Sigmoid colon (tissue), 7 donors: ENCODE data around the gene NOL9. TPM values are rescaled to one million over a fixed set of nuclear protein-coding genes. Genes with fewer than 3 reads are reported as not detected.

ENCODE experiments used
- DNase-seq: peaks from one replicate; pipeline ENCODE4 v3.0.0-alpha.2; 2019
- H3K27ac ChIP-seq, 4 donors: fragments of 200-600 bp; sonication (generic); one replicate each; pipeline ENCODE4 v1.5.1; 2016 to 2019; ENCODE audit warnings: mild to moderate bottlenecking in 1 of 4
- H3K27me3 ChIP-seq, 3 donors: fragments of 200-600 bp; sonication (generic); one replicate each; pipeline ENCODE4 v1.5.1; 2019; ENCODE audit warnings: mild to moderate bottlenecking in 1 of 3
- H3K36me3 ChIP-seq, 4 donors: fragments of 200-600 bp; sonication (generic); one replicate each; pipeline ENCODE4 v1.5.1; 2016 to 2019
- H3K4me1 ChIP-seq, 4 donors: fragments of 200-600 bp; sonication (generic); one replicate each; pipeline ENCODE4 v1.5.1; 2017 to 2019
- H3K4me3 ChIP-seq, 4 donors: fragments of 200-600 bp; sonication (generic); one replicate each; pipeline ENCODE4 v1.5.1; 2017 to 2019; ENCODE audit warnings: mild to moderate bottlenecking in 2 of 4, moderate library complexity in 1 of 4
- H3K9me3 ChIP-seq, 4 donors: fragments of 200-600 bp in 3 of 4; sonication (generic) in 3 of 4; one replicate each; pipeline versions ENCODE4 v1.5.1 to v1.6.1; 2013 to 2019
- EP300 ChIP-seq, 4 donors: sonication (generic); formaldehyde crosslinking; IDR thresholded peaks; one replicate each; pipeline ENCODE4 v1.6.1; 2017; ENCODE audit warnings: antibody characterized with exemption in 4 of 4
- POLR2A ChIP-seq, 2 donors: fragments of 450-650 bp; IDR thresholded peaks; one replicate each; pipeline ENCODE4 v1.6.1; 2016; ENCODE audit warnings: antibody characterized with exemption in 2 of 2, mild to moderate bottlenecking in 2 of 2, moderate library complexity in 2 of 2
- POLR2AphosphoS5 ChIP-seq, 4 donors: sonication (generic); formaldehyde crosslinking; IDR thresholded peaks; one replicate each; pipeline ENCODE4 v1.6.1; 2017; ENCODE audit warnings: antibody characterized with exemption in 4 of 4
- WGBS, 2 donors: extraction: QIAGEN DNeasy Blood & Tissue Kit; methylation state at CpG; one replicate each; pipeline ENCODE4 v1.1.7; 2013; 5-methylcytosine and 5-hydroxymethylcytosine counted together
- intact Hi-C: fragments of 100-400 bp; cut with DNase I; formaldehyde crosslinking; loops from one replicate; pipeline ENCODE4 v1.15.1; 2023
- polyA plus RNA-seq, 3 donors: library from polyadenylated mRNA; stranded (reverse); fragments of 200-250 nt; gene quantifications; one replicate each; pipeline ENCODE4 v1.2.3, GENCODE V29; 2013
- total RNA-seq, 4 donors: library from RNA; depleted of rRNA; stranded (reverse); fragments of >200 nt; gene quantifications; one replicate each; pipeline ENCODE4 v1.1.0, GENCODE V29; 2016
- TF ChIP-seq, protein P1 (sequence below), 4 experiments: fragments of 450-650 bp in 3 of 4; fragments of 200-600 bp in 1 of 4; IDR thresholded peaks; one replicate each; pipeline ENCODE4 v1.5.1; 2016 to 2019; ENCODE audit warnings: antibody characterized with exemption in 4 of 4, mild to moderate bottlenecking in 3 of 4, moderate library complexity in 2 of 4
- donor health status: healthy with polysubstance abuse.
- donor health status: Bipolar disorder and iron deficiency.
- donor health status: healthy.

NOL9 gene
- total and polyA plus RNA-seq, 7 donors: 1.2 to 29.6 (median 17.3) TPM

- Histone ChIP-seq H3K4me1 (peaks cover 0 to 5% (median 0%) of the 10 kb centered on the region in 4 donors), H3K4me3 (no peak overlapping the region), H3K9me3 (no peaks in the 10 kb centered on the region), H3K27ac (no peak overlapping the region), H3K36me3 (peaks cover 0 to 4% (median 0%) of the 10 kb centered on the region in 4 donors), H3K27me3 (no peaks in the 10 kb centered on the region)
- 86 to 87% methylated on average over 24 of the region's 24 CpGs for WGBS, 2 donors
- intact Hi-C loops: no loop called here
- no peak for DNase-seq
- TF ChIP-seq POLR2A (IDR thresholded peaks at IDR 0.05): no peak
- TF ChIP-seq POLR2AphosphoS5 (IDR thresholded peaks at IDR 0.05): no peak
- TF ChIP-seq, protein P1, sequence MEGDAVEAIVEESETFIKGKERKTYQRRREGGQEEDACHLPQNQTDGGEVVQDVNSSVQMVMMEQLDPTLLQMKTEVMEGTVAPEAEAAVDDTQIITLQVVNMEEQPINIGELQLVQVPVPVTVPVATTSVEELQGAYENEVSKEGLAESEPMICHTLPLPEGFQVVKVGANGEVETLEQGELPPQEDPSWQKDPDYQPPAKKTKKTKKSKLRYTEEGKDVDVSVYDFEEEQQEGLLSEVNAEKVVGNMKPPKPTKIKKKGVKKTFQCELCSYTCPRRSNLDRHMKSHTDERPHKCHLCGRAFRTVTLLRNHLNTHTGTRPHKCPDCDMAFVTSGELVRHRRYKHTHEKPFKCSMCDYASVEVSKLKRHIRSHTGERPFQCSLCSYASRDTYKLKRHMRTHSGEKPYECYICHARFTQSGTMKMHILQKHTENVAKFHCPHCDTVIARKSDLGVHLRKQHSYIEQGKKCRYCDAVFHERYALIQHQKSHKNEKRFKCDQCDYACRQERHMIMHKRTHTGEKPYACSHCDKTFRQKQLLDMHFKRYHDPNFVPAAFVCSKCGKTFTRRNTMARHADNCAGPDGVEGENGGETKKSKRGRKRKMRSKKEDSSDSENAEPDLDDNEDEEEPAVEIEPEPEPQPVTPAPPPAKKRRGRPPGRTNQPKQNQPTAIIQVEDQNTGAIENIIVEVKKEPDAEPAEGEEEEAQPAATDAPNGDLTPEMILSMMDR (IDR thresholded peaks at IDR 0.05): no peak
- TF ChIP-seq EP300 (IDR thresholded peaks at IDR 0.05): no peak
Observed at GRCh38 chr1:6477039-6477820, 77.1 kb downstream of the NOL9 start.

- peaks cover 0 to 5% (median 0%) of the 10 kb centered on the region in 4 donors for H3K36me3 ChIP-seq
- 22 to 75% methylated on average over 5 of the region's 5 CpGs for WGBS, 2 donors
- TF ChIP-seq POLR2A (IDR thresholded peaks at IDR 0.05) (no peak), EP300 (IDR thresholded peaks at IDR 0.05) (no peak), POLR2AphosphoS5 (IDR thresholded peaks at IDR 0.05) (no peak)
- TF ChIP-seq, protein P1 (IDR thresholded peaks at IDR 0.05): no peak
- no peak overlapping the region for H3K27ac ChIP-seq
- no peak overlapping the region for H3K4me3 ChIP-seq
- peaks cover 0 to 5% (median 0%) of the 10 kb centered on the region in 4 donors for H3K4me1 ChIP-seq
- no peaks in the 10 kb centered on the region for H3K27me3 ChIP-seq
- no peaks in the 10 kb centered on the region for H3K9me3 ChIP-seq
- no peak for DNase-seq
- intact Hi-C loops: no loop called here
Observed at GRCh38 chr1:6476483-6476882, 77.8 kb downstream of the NOL9 start.

DNA sequence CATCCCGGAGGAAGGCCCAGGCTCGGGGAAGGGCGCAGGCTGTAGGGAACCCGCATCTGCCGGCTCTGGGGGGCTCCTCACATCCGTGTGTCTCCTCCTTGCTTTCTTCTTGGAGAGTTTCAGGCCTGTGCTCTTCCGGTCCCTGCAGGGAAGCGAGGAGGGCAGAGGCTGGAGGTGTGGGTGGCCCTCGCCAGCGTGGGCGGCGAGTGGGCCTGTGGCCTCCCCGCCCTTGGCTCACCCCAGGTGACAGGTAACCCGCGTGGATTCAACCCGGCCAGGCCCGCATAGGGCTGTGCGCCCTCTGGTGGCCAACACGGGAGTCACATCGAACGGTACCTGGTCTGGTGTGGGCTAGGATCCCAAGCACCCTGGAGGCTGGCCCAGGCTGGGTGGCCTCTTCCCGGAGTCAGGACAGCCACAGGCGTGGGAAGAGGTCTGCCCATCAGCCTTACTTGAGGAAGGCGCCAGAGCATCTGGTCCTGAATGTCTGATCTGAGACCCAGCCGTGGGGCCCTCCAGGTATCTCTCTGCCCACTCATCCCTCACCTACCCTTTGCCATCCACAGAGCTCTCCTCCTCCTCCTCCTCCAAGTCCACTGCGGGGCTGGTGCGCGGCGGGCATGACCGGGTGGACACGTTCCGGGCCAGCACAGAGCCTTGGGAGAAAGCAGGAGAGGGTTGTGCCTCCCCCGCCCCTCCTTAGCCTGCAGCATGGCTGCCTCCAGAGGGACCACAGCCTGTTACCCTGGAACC, 78.8 kb downstream of the NOL9 start:
- Histone ChIP-seq H3K4me3 (no peak overlapping the region), H3K9me3 (no peaks in the 10 kb centered on the region), H3K27me3 (no peaks in the 10 kb centered on the region), H3K36me3 (peaks cover 0 to 6% (median 0%) of the 10 kb centered on the region in 4 donors), H3K4me1 (peaks cover 0 to 5% (median 0%) of the 10 kb centered on the region in 4 donors), H3K27ac (no peak overlapping the region)
- TF ChIP-seq POLR2AphosphoS5 (IDR thresholded peaks at IDR 0.05) (no peak), POLR2A (IDR thresholded peaks at IDR 0.05) (no peak), EP300 (IDR thresholded peaks at IDR 0.05) (no peak)
- TF ChIP-seq, protein P1 (IDR thresholded peaks at IDR 0.05): peak; percentile 51 to 88 (median 81)
- intact Hi-C loops: no loop called here
- DNase-seq: no peak
- WGBS, 2 donors: 12 to 29% methylated on average over 33 of the region's 33 CpGs

GRCh38 chr1:6474815-6475282, 79.5 kb downstream of the NOL9 start:
- no peak for TF ChIP-seq POLR2A (IDR thresholded peaks at IDR 0.05)
- TF ChIP-seq, protein P1 (IDR thresholded peaks at IDR 0.05): no peak
- no peak for TF ChIP-seq EP300 (IDR thresholded peaks at IDR 0.05)
- TF ChIP-seq POLR2AphosphoS5 (IDR thresholded peaks at IDR 0.05): no peak
- Histone ChIP-seq H3K27me3 (no peaks in the 10 kb centered on the region), H3K4me3 (no peak overlapping the region), H3K9me3 (no peaks in the 10 kb centered on the region), H3K36me3 (peaks cover 0 to 14% (median 0%) of the 10 kb centered on the region in 4 donors), H3K4me1 (peaks cover 0 to 5% (median 0%) of the 10 kb centered on the region in 4 donors), H3K27ac (no peak overlapping the region)
- no peak for DNase-seq
- intact Hi-C loops: no loop called here
- 40 to 69% methylated on average over 13 of the region's 13 CpGs for WGBS, 2 donors
